ENCODE measurements around the gene IFITM2.
"Not testable (repeated sequence)": the region's sequence is repeated elsewhere in the genome, so short reads cannot be mapped to it uniquely, and the experiment has no call there.

The IFITM2 gene

DNA sequence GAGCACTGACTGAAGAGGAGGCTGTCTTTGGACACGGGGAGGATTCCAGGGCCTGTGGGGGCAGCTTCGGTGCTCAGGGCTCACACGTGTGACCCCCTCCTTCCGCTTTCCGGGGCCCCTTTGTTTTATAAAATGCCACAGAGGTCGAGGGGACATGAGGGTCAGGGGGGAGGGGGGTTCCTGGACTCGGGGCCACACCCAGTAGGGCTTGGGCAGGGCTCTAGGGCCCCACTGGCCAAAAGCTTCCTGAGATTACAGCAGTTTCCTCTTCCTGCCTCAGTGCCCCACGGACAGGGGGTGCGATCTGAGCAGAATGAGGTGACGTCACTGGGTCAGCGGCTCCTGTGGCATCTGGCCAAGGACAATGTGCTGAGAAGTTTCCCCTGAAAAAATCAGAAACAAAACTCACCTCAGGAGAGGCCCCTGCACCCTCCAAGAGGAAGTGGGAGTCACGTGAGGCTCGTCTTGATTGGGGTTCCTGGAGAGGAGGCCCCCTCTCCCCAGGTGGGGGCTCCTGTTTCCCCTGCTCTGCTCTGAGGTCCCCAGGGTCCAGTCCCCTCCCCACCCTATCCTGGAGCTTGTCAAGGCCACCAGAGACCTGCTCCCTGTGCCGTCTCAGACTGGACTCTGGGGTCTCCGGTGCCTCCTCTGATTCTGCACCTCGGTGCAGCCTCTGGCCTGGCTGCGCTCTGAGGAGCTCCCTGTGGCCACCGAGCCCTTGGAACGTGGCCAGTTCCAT lies 19.4 kb downstream of the IFITM2 start:
- Histone ChIP-seq H3K36me3 (ENCODE audit: control insufficient read depth in 1 of 2, insufficient read depth in 2 of 2, low read length in 2 of 2) (no peaks in the 10 kb centered on the region), H3K27ac (ENCODE audit: low read length) (peak overlapping the region; percentile 89), H3K4me3 (ENCODE audit: low read depth in 1 of 2, low read length in 2 of 2) (peak overlapping the region; percentile 13 to 23), H3K4me1 (ENCODE audit: control insufficient read depth in 1 of 2, insufficient read depth in 2 of 2, low read length in 2 of 2) (peaks cover 19 to 21% of the 10 kb centered on the region in 2 donors), H3K9me3 (ENCODE audit: control insufficient read depth in 1 of 2, low read length in 2 of 2) (no peaks in the 10 kb centered on the region), H3K27me3 (ENCODE audit: low read depth, low read length) (no peaks in the 10 kb centered on the region)

DNA sequence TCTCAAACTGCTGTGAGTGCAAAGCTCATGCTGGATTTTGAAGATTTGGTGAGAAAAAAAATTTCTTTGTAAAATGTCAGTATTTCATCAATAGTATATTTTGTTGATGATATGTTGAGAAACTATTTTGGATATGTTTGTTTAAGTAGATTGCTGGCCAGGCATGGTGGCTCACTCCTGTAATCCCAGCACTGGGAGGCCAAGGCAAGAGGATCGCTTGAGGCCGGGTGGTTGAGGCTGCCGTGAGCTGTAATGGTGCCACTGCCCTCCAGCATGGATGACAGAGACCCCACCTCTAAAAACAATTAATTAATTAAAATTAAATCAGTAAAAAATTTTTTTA lies 19.9 kb downstream of the IFITM2 start:
- Histone ChIP-seq H3K27me3 (ENCODE audit: low read depth, low read length) (no peaks in the 10 kb centered on the region), H3K4me3 (ENCODE audit: low read depth in 1 of 2, low read length in 2 of 2) (peak overlapping the region in 1 of 2 donors; percentile 13), H3K4me1 (ENCODE audit: control insufficient read depth in 1 of 2, insufficient read depth in 2 of 2, low read length in 2 of 2) (peaks cover 19 to 21% of the 10 kb centered on the region in 2 donors), H3K27ac (ENCODE audit: low read length) (peak overlapping the region; percentile 89), H3K9me3 (ENCODE audit: control insufficient read depth in 1 of 2, low read length in 2 of 2) (no peaks in the 10 kb centered on the region), H3K36me3 (ENCODE audit: control insufficient read depth in 1 of 2, insufficient read depth in 2 of 2, low read length in 2 of 2) (no peaks in the 10 kb centered on the region)

DNA sequence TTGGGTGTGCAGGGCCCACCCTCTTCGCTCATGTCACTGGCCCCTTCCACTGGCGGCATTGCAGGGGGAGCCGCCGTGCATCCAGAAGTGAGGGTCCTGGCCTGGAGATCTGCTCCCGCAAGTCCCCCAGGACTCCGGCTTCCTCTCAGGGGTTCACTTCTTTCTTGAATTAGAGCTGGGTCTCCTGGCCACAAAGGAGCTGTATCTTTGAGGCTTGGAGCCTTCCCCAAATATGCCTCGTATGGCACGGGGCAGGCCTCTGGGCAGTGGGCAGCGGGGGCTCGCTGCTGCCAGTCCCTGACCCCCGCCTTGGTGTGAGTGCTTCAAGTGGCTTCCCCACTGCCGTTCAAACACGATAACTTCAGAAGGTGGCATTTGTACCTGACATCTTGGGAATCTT lies 20.4 kb downstream of the IFITM2 start:
- no peaks in the 10 kb centered on the region for H3K27me3 ChIP-seq (ENCODE audit: low read depth, low read length)
- no peak overlapping the region for H3K4me3 ChIP-seq (ENCODE audit: low read depth in 1 of 2, low read length in 2 of 2)
- H3K9me3 ChIP-seq (ENCODE audit: control insufficient read depth in 1 of 2, low read length in 2 of 2): no peaks in the 10 kb centered on the region
- no peak overlapping the region for H3K27ac ChIP-seq (ENCODE audit: low read length)
- H3K36me3 ChIP-seq (ENCODE audit: control insufficient read depth in 1 of 2, insufficient read depth in 2 of 2, low read length in 2 of 2): no peaks in the 10 kb centered on the region
- peaks cover 19 to 21% of the 10 kb centered on the region in 2 donors for H3K4me1 ChIP-seq (ENCODE audit: control insufficient read depth in 1 of 2, insufficient read depth in 2 of 2, low read length in 2 of 2)

DNA sequence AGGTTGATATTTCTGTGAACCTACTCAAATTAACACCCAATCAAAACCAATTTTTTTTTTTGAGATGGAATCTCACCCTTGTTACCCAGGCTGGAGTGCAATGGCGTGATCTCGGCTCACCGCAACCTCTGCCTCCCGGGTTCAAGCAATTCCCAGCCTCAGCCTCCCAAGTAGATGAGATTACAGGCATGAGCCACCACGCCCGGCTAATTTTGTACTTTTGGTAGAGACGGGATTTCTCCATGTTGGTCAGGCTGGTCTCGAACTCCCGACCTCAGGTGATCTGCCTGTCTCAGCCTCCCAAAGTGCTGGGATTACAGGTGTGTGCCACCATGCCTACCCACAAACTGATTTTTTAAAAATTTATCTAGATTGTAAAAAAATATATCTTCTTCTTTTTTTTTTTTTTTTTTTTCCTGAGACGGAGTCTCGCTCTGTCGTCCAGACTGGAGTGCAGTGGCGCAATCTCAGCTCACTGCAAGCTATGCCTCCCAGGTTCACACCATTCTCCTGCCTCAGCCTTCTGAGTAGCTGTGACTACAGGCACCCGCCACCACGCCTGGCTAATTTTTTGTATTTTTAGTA lies 21.0 kb downstream of the IFITM2 start:
- H3K4me1 ChIP-seq (ENCODE audit: control insufficient read depth in 1 of 2, insufficient read depth in 2 of 2, low read length in 2 of 2): peaks cover 19 to 21% of the 10 kb centered on the region in 2 donors
- H3K27me3 ChIP-seq (ENCODE audit: low read depth, low read length); H3K36me3 ChIP-seq (ENCODE audit: control insufficient read depth in 1 of 2, insufficient read depth in 2 of 2, low read length in 2 of 2); H3K9me3 ChIP-seq (ENCODE audit: control insufficient read depth in 1 of 2, low read length in 2 of 2); H3K4me3 ChIP-seq (ENCODE audit: low read depth in 1 of 2, low read length in 2 of 2); H3K27ac ChIP-seq (ENCODE audit: low read length): not testable (repeated sequence)

DNA sequence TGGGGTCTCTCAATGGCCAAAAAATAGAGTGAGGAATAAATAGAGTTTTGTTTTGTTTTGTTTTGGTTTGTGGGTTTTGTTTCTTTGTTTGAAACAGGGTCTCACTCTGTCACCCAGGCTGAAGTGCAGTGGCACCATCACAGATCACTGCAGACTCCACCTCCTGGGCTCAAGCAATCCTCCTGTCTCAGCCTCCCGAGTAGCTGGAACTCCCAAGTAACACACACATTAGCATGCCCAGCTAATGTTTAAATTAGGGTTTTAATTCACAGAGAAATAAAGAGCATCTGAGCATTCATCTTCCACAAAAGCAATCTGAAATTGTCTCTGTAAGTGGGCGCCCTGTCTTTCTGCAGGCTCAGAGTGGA lies 22.3 kb downstream of the IFITM2 start:
- no peaks in the 10 kb centered on the region for H3K36me3 ChIP-seq (ENCODE audit: control insufficient read depth in 1 of 2, insufficient read depth in 2 of 2, low read length in 2 of 2)
- no peak overlapping the region for H3K4me3 ChIP-seq (ENCODE audit: low read depth in 1 of 2, low read length in 2 of 2)
- no peaks in the 10 kb centered on the region for H3K27me3 ChIP-seq (ENCODE audit: low read depth, low read length)
- no peak overlapping the region for H3K27ac ChIP-seq (ENCODE audit: low read length)
- peaks cover 15 to 19% of the 10 kb centered on the region in 2 donors for H3K4me1 ChIP-seq (ENCODE audit: control insufficient read depth in 1 of 2, insufficient read depth in 2 of 2, low read length in 2 of 2)
- H3K9me3 ChIP-seq (ENCODE audit: control insufficient read depth in 1 of 2, low read length in 2 of 2): no peaks in the 10 kb centered on the region

DNA sequence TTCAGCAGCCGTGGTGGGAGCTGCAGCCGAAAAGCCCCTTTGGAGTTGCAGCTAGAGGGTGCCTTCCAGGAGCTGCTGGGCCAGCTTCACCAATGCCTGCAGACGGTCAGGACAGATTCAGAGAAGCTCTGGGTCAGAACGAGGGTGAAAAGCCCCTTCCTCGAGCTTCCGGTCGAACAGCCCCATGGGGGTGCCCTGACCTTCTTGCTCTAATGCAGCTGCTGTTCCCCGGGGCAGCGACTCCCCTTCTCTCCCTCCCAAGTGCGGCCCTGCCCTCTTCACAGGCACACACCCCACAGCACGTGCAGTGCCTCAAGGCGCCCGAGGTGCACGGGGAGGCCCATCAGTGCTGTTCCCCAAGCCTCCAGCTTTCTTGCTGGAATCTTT lies 22.7 kb downstream of the IFITM2 start:
- Histone ChIP-seq H3K36me3 (ENCODE audit: control insufficient read depth in 1 of 2, insufficient read depth in 2 of 2, low read length in 2 of 2) (no peaks in the 10 kb centered on the region), H3K27ac (ENCODE audit: low read length) (no peak overlapping the region), H3K9me3 (ENCODE audit: control insufficient read depth in 1 of 2, low read length in 2 of 2) (no peaks in the 10 kb centered on the region), H3K4me3 (ENCODE audit: low read depth in 1 of 2, low read length in 2 of 2) (no peak overlapping the region), H3K4me1 (ENCODE audit: control insufficient read depth in 1 of 2, insufficient read depth in 2 of 2, low read length in 2 of 2) (peaks cover 15 to 19% of the 10 kb centered on the region in 2 donors), H3K27me3 (ENCODE audit: low read depth, low read length) (no peaks in the 10 kb centered on the region)

DNA sequence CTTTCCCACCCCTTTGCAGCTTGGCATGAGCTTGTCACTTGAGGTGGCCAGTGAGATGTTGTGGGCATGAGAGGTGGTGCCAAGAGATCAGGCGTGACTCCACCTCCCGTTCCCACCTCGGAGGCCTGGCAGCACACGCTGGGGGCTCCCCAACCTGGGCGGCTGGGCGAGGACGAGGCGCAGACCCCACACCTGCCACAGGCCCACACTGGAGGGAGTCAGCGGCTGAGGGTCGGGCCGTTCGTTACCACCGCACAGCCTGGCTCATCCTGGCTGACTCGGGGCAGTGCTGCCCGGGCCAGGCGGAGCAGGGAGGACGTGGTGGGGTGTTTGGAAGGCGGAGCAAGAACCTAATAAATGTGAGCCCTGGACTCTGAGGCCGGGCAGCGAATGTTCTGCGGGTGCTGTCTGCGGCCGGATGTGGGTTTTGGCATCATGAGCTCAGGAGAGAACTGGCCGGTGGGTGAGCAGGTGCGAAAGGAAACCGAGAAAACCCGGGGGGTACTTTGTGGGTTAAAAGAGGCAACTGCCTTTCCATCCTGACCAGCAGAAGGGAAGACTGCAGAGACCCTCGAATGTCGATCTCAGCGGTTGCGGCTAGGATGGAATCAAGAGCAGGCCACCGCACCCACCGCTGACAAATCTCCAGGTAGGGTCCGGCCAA lies 23.2 kb downstream of the IFITM2 start:
- Histone ChIP-seq H3K4me1 (ENCODE audit: control insufficient read depth in 1 of 2, insufficient read depth in 2 of 2, low read length in 2 of 2) (peaks cover 17% of the 10 kb centered on the region in 2 donors), H3K36me3 (ENCODE audit: control insufficient read depth in 1 of 2, insufficient read depth in 2 of 2, low read length in 2 of 2) (no peaks in the 10 kb centered on the region), H3K9me3 (ENCODE audit: control insufficient read depth in 1 of 2, low read length in 2 of 2) (no peaks in the 10 kb centered on the region), H3K4me3 (ENCODE audit: low read depth in 1 of 2, low read length in 2 of 2) (no peak overlapping the region), H3K27ac (ENCODE audit: low read length) (no peak overlapping the region), H3K27me3 (ENCODE audit: low read depth, low read length) (no peaks in the 10 kb centered on the region)

DNA sequence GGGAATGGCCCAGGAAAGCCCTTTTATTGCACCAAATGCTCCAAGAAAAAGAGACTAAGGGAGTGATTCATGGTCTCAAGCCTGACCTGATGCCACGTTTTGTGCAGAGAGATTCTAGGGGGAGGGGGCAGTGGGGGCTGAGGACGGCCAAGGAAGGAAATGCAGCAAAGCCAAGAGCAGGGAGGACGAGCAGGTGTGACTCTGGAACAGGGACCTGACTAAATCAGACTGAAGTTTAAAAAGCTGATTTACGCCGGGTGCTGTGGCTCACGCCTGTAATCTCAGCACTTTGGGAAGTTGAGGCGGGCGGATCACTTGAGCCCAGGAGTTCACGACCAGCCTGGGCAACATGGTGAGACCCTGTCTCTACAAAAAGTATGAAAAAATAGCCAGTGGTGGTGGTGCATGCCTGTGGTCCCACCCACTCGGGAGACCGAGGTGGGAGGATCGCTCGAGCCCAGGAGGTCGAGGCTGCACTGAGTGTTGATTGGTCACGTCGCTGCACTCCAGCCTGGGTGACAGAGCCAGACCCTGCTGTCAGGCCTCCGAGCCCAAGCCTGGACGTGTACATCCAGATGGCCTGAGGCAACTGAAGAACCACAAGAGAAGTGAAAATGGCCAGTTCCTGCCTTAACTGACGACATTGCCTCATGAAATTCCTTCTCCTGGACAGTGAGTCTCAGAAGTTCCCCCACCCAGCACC lies 23.9 kb downstream of the IFITM2 start:
- H3K27ac ChIP-seq (ENCODE audit: low read length): no peak overlapping the region
- no peaks in the 10 kb centered on the region for H3K36me3 ChIP-seq (ENCODE audit: control insufficient read depth in 1 of 2, insufficient read depth in 2 of 2, low read length in 2 of 2)
- H3K9me3 ChIP-seq (ENCODE audit: control insufficient read depth in 1 of 2, low read length in 2 of 2): no peaks in the 10 kb centered on the region
- peaks cover 16 to 21% of the 10 kb centered on the region in 2 donors for H3K4me1 ChIP-seq (ENCODE audit: control insufficient read depth in 1 of 2, insufficient read depth in 2 of 2, low read length in 2 of 2)
- H3K27me3 ChIP-seq (ENCODE audit: low read depth, low read length): no peaks in the 10 kb centered on the region
- H3K4me3 ChIP-seq (ENCODE audit: low read depth in 1 of 2, low read length in 2 of 2): no peak overlapping the region

DNA sequence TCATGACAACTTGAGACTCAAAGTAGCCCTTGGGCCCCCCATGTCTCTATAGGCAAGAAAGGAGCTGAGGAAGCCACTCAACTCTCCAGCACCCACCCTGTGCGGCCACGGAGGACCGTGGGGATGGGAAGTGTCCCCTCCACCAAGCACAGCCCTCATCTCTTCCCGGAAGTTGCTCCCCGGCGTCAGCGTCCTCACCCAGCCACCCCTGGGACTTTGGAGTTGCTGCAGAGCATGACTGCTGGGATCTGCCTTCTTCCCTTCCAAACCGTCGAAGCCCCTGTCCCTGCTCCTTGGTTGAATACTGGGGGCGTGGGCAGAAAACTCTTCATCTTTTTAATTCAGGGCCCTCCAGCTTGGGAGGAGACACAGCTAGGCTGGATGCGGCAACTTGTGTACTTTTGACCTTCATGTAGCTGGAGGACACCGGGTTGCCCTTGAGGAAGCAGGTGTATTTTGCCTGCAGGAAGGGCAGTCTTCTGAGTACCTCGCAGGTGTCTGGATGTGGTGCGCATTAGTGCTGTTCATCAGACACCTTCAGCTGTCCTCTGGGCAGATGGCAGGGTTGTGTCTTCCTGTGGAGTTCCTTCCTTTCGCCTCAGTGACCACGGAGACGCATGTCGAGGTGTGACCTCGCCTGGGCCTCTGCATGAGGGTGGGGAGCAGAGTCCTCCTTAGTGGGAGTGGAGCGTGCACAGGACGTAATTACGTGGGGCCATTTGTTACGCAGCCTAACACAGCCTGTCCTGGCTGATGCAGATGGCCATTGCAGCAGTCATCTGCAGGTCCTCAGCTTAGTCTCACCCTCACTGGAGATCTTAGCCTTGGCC lies 25.2 kb downstream of the IFITM2 start:
- Histone ChIP-seq H3K4me1 (ENCODE audit: control insufficient read depth in 1 of 2, insufficient read depth in 2 of 2, low read length in 2 of 2) (peaks cover 8 to 16% of the 10 kb centered on the region in 2 donors), H3K4me3 (ENCODE audit: low read depth in 1 of 2, low read length in 2 of 2) (no peak overlapping the region), H3K27me3 (ENCODE audit: low read depth, low read length) (no peaks in the 10 kb centered on the region), H3K36me3 (ENCODE audit: control insufficient read depth in 1 of 2, insufficient read depth in 2 of 2, low read length in 2 of 2) (no peaks in the 10 kb centered on the region), H3K27ac (ENCODE audit: low read length) (no peak overlapping the region), H3K9me3 (ENCODE audit: control insufficient read depth in 1 of 2, low read length in 2 of 2) (no peaks in the 10 kb centered on the region)

DNA sequence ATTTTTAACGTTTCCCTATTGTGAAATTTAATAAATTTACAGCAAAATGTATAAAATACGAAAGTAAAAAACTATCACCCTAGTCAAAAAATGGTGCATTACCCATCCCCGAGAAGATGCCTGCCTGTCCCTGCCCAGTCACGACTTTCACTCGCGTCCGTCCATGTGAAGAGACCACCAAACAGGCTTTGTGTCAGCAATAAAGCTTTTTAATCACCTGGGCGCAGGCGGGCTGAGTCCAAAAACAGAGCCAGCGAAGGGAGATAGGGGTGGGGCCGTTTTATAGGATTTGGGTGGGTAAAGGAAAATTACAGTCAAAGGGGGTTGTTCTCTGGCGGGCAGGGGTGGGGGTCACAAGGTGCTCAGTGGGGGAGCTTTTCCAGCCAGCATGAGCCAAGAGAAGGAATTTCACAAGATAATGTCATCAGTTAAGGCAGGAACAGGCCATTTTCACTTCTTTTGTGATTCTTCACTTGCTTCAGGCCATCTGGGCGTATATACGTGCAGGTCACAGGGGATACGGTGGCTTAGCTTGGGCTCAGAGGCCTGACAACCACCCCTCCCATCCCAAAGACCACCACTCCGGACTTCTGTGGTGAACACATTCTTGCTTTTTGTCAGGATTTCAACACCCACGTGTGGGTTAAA lies 26.1 kb downstream of the IFITM2 start:
- H3K36me3 ChIP-seq (ENCODE audit: control insufficient read depth in 1 of 2, insufficient read depth in 2 of 2, low read length in 2 of 2); H3K27ac ChIP-seq (ENCODE audit: low read length); H3K4me3 ChIP-seq (ENCODE audit: low read depth in 1 of 2, low read length in 2 of 2); H3K27me3 ChIP-seq (ENCODE audit: low read depth, low read length); H3K9me3 ChIP-seq (ENCODE audit: control insufficient read depth in 1 of 2, low read length in 2 of 2): not testable (repeated sequence)
- H3K4me1 ChIP-seq (ENCODE audit: control insufficient read depth in 1 of 2, insufficient read depth in 2 of 2, low read length in 2 of 2): peaks cover 8 to 16% of the 10 kb centered on the region in 2 donors
